HG03108 (cell line): ENCODE measurements around the gene SLC35F3.

Experiments used
- ATAC-seq: cut with Tn5 transposase; IDR thresholded peaks from one replicate; pipeline ENCODE4 v1.9.1; 2021; ENCODE audit warnings: moderate library complexity; ENCODE audit not compliant: unreplicated experiment

SLC35F3 gene

DNA sequence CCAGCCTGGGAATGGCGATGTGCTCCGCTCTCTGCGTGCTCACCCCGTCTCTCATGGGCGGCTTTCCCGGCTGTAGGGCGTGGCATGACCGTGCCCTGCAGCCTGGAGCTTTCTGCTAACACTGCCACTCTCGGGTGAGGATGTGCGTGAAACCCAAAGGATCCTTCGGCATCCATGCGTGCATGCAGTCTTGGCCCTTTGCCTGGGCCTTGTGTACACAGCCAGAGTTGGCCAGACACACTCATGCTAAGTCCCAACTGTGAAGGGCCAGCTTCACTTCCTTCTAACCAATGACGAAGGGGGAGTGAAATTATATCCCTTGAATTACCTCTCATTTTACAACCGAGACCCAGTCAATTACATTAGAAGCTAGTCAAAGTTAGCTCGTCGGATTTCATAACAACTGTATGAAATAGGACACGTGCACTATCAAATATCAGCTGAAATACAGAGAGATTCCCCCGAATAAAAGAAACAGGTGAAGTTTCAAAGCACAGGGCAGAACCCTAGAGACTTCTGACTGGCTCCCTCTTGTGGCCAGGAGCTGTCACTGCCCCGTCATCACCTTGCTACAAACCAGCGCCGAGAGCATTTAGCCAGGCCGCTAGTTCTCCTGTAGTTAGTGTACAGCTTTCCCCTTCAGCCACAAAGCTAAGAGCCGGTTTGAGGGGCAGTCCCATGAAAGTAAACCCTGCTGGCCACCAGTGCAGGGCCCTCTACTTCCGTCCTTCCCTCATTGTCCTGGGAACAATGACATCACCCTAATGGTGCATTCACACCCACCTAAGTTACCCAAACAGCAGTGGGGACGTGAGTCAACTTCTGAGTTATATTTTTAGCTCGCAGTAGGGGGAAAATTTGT is 405.4 kb downstream of the SLC35F3 start:
- peak; percentile 79 for ATAC-seq

- no peak for ATAC-seq
These were observed 406.0 kb downstream of the SLC35F3 start for GRCh38 chr1:234310460-234310817.

- no peak for ATAC-seq
These were observed 406.9 kb downstream of the SLC35F3 start for GRCh38 chr1:234311414-234311813.

- no peak for ATAC-seq
These were observed 408.7 kb downstream of the SLC35F3 start for GRCh38 chr1:234313171-234313570.

- peak; percentile 72 for ATAC-seq
These were observed 410.6 kb downstream of the SLC35F3 start for GRCh38 chr1:234315091-234315541.

- no peak for ATAC-seq
These were observed 411.1 kb downstream of the SLC35F3 start for GRCh38 chr1:234315588-234315987.

GRCh38 chr1:234316486-234316885 is 412.0 kb downstream of the SLC35F3 start:
- no peak for ATAC-seq

DNA sequence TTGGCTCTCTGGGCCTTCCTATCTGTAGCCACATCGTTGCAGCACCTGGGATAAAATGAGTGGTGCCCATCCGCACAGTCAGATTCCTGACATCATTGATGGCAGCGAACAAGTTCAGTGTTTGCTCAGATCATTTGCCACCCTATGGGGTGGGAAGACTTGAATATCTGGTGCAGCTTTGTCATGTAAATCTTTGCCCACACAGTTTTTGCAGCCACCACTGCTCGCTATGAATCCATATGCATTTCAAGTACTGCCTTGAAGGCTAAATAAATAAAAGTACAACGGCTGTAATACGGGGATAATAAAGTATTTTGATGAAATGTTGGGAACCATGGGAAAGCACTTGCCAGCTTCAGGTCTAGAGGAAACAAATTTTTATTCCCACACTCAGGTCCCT is 412.5 kb downstream of the SLC35F3 start:
- ATAC-seq, result no peak

DNA sequence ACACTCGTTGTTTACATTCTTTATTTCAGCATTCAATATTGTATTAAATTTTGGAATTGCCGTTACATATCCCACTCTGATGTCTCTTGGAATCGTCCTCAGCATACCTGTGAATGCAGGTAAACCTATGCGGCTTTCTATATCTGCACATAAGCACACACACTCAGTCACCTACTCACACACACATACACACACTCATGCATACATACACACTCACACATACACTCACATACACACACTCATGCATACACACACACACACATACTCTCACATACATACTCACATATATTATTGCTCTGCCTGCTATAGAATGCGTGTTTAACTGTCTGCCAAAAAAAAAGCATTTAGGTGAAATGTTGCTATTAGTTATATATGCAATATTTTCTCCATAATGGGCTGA is 415.6 kb downstream of the SLC35F3 start:
- ATAC-seq, result no peak

DNA sequence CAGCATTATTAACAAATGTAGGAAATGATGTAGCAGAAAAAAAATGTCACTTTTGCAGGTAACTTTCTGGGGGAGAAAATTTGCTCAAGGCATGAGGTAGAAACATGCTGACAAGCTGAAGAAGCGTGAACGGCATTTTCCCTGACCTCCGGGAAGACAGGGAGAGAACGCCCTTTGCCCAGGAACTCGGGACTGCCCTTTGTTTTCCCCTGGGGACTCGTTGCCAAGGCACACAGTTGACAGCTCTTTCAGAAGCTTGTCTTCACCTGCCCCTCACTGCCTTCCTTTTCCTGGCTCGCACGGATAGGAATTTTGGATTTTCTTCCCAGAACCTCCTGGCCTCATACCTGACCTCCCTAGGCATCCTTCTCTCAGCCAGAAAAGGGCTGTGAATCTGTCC is 416.1 kb downstream of the SLC35F3 start:
- ATAC-seq, result no peak

DNA sequence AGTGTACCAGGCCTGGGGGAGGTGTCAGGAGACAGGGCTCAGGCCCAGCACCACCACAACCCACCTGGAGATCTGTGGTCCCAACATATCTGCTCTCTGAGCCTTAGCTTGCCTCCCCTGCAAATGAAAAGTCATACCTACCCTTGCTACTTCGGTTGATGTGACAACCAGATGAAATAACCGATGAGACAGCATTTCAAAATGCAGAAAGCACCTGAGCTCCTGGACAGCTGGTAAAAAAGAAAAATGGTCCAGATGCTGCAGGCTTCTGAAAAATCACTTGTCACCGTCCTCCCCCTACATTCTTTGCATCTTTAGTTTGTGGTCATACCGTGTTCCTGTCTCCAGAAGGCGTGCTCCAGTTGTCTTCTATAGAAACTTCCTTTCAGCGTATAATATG is 416.8 kb downstream of the SLC35F3 start:
- no peak for ATAC-seq

GRCh38 chr1:234322097-234322496 is 417.6 kb downstream of the SLC35F3 start:
- ATAC-seq, result no peak

- no peak for ATAC-seq
These were observed 418.5 kb downstream of the SLC35F3 start for GRCh38 chr1:234322979-234323378.

DNA sequence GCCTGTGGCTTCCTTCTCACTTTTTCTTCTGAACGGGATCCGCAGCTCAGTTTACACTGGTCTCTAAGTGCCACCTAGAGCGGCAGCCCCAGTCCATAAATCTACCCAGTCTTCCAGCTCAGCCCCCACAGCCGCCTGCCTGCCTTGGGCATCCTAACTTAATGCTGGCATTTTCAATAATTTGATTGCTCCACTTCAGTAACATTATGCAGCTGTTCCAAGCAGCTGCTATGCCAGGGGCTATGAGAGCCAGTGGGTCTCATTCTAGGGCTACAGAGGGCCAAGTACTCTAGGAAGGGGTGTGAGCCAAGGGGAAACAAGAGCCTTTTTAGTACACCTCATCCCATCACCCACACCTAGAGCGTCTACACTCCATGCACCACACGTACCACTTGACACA is 420.3 kb downstream of the SLC35F3 start:
- no peak for ATAC-seq

- ATAC-seq, result no peak
These were observed 421.5 kb downstream of the SLC35F3 start for GRCh38 chr1:234325878-234326496.

GRCh38 chr1:234326497-234327366 is 422.3 kb downstream of the SLC35F3 start:
- ATAC-seq, result peak; percentile 68

GRCh38 chr1:234327577-234328164 is 423.2 kb downstream of the SLC35F3 start:
- ATAC-seq, result no peak

DNA sequence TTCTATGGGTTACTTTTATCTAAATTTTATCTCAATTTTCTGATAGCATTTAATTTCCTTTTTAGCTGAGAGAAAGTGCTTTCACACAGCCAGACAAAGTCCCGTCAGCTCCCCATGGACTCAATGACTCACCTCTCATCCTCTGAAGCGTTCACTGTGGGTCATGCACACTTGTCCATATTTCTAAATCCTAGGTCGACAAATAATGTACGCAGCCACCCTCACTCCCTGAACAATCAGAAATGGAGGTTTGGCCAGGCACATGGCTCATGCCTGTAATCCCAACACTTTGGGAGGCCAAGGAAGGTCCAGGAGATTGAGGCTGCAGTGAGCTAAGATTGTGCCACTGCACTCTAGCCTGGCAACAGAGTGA is 426.4 kb downstream of the SLC35F3 start:
- ATAC-seq, result no peak

GRCh38 chr1:234331507-234331906 is 427.0 kb downstream of the SLC35F3 start:
- no peak for ATAC-seq

GRCh38 chr1:234336359-234336758 is 431.9 kb downstream of the SLC35F3 start:
- ATAC-seq, result no peak

- ATAC-seq, result no peak
These were observed 432.8 kb downstream of the SLC35F3 start for GRCh38 chr1:234337233-234337632.
